NCI-H82 treated with DMSO at 0.1 percent for 48 hours (cell line): Measurements from ENCODE around the gene PRDM5.

ENCODE experiments used
- DNase-seq: peaks from one replicate; lab custom pipeline; 2025; ENCODE audit not compliant: unreplicated experiment; lab: John Stamatoyannopoulos, UW

The PRDM5 gene

DNA sequence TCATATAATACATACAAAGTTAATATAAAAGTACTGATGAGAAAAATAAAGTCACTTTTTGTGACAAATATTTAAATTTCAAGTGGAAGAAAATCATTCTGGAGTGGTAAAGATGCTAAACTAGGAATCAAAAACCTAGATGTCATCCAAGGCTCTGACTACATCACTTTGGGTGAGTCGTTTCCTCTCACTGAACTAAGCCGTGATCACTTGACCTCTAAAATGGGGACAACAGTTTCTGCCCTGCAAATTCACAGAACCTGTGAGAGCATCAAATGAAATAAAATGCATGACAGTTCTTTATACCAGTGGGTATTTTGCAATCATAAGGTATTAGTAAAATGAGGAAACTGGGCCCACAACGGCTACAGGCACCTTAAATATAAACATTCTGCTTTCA, 63.8 kb downstream of the PRDM5 start:
- no peak for DNase-seq

DNA sequence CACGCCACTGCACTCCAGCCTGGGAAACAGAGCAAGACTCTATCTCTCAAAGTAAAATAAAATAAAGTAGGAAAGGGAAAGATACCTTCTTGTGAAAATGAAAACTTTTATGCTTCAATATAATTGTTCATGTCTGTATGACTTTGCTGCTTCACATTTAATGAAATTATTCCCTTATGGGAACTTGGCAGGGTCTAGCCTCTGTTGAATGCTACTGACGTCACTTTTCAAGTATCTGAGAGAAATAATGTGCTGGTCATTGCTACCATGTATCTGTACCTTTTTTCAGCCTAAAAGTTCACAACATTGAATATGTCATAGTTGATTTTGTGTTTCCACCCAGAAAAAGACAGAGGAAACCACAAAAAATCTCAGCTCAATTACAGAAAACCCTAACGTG, 65.2 kb downstream of the PRDM5 start:
- no peak for DNase-seq

DNA sequence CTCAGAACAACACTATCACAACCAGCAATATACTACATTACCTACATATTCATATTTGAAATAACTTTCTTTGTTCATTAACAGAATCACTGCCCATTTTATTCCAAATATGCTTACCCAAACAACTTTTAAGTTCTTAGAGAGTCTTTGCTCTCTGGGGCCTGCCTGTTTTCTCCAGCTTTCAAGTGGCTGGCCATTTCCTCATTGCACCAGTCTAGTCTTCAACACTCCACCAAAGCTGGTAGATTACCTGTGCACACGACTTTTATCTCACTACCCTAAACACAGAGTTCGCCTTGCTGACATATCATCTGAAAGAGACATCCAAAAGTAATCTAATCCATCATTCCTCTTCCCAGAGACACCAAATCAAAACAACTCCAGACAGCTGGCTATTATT, 66.2 kb downstream of the PRDM5 start:
- no peak for DNase-seq

DNA sequence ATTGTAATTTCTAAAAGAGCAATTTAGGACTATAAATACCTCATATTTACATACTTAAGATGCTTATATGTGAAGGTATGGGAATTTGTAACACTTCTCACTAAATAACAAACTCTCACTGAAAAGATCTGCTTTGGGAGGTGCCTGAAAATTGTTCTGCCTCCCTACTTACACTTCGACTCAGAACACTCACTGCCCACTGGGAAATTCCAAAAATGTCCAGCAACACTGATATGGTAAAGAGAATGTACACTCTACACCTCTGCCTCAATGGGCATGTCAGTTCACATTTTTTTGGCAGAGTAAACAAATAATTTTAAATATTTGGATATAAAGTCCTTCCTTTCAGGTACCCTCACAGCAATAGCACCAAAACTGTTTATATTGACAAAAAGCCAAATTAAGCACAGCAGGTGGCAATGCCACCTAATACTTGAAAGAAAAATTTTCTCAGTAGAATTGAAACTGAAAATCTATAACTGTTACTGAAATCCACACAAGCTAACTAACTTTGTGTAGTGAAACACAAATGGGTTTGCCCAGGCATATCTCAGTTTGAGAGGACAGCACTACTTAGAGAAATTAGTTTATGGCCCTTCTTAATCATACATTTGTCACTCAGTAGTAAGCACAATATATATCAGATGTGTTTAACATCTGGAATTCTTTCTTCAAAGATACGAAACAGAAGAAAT, 67.1 kb downstream of the PRDM5 start:
- no peak for DNase-seq

DNA sequence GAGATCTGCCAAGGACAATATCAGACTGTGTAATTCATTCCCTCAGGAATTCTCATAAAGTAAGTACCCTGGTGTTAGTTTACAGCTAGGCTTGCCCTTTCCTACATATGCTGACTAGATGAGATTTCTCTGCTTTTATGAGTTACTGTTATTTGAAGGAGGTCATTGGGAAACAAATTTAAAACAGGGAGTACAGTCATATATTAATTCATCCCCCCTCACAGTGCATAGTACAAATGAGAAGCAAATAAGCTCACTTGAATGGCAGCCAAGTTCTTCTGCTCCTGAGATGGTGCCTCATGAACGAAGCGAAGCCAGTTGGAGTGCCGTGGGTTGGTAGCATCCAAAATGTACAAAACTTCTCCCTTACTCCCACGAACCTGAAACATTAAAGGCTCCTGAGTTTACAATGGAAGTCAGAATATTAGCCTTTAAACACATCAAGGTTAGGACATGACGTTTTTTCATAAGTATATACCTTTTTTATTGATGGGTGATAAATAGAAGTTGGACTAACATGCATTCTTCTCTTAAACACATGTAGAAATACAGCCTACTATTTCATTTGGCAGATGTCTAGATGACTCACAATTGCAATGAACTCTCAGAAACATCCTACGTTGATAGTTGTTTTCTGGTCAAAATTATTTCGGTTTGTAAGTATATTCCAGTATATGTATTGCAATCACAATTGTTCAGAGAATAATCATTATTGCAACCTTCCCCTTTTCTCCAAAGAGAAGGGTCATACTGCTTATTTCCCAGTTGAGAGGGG, 69.2 kb downstream of the PRDM5 start:
- no peak for DNase-seq

DNA sequence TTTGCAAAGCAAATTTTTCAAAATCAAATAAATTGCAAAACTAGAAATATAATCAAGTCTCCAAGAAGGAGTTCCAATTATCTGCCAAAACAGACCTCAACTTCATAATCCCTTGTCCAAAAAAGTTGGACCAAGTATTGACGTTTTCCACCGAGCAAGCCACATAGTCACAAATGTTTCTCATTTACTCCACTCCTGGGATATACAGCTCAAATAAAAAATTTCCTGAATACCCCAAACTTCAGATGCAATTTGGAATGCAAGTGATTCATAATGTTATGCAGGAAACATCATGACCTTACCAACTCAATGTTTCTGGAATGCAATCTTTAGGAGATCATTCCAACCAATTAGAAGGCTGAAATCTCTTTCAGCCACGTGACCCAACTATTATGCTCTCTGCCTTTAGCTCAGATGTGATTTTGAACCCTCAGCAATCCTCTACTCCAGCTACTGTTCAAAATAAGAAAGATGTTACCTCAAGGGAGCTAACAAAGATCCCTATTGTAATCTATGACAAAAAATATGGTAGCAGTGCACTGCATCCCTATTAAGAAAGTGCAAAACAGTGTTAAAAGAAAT, 72.4 kb downstream of the PRDM5 start:
- no peak for DNase-seq

DNA sequence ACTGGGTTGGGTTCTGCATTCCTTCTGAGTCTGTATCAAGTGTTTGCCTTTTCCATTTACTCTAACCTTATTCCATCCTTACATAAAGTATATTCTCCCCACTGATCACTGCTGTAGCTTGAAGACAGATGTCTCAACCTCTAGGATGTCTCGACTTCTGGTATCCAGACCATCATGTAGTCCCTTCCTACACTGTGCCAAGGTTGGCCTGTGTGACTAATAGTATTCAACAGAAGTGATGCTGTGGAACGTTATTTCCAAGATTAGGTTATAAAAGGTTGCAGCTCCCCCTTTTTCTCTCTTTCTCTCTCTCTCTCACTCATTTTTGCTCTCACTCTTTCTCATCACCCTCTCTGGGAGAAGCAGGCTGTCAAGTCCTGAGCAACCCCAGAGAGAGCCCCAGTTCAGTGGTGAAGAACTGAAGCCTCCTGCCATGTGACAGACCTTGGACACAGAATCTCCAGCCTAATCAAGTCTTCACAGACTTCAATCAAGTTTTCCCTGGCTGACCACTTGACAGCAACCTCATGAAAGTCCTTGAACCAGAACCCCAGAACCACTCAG, 75.4 kb downstream of the PRDM5 start:
- no peak for DNase-seq

DNA sequence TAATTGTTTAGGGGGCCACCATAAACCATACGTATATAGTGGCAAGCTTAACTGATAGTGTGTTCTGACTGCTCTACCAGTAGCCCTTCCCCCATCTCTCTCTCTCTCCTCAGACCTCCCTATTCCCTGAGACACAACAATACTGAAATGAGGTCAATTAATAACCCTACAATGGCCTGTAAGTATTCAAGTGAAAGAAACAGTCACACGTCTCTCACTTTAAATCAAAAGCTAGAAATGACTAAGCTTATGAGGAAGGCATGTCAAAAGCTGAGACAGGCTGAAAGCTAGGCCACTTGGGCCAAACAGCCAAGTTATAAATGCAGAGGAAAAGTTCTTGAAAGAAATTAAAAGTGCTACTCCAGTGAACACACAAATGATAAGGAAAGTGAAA, 78.0 kb downstream of the PRDM5 start:
- no peak for DNase-seq

DNA sequence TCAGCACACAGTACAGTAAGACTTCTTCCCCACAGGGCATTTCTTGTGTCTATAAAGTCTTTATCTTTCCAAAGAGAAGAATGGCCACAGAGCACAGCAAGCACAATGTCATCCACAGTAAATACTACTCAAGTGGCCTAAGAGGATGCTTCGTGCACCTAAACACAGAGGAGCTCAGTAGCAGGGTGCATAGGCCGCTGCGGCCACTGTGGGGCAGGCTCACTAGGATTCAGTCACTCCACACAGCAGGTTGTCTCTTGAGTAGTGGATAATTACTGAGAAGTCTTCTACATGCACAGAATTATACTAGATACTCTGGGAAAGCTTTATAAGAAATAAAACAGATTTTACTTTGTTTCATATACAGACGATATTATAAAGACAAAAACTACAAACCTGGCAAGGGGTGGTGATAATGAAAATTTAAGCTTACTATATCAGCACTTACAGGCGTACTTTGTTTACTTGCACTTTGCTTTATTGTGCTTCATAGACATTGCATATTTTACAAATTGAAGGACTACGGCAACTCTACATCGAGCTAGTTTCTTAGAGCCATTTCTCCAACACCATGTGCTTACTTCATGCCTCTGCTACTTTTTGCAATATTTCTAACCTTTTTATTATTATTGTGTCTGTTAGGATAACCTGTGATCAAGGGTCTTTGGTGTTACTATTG, 78.5 kb downstream of the PRDM5 start:
- DNase-seq: peak; percentile 1

DNA sequence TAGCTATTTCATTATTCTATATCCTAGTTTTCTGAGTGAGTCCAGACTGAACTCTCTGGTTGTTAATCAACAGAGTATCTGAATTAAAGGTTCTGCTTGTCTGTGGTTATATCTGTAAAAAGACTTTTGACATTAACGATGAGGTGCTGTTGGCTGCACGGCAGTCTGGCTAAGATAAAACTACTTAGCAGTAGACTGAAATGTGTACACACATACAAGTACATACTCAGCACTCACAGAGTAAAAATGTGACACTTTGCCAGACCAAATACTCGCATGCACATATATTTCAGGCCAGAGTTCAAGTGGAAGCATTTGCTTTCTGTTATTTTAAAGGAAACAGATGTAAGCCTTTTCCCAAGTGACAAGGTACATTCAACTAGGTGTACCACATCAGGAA, 80.5 kb downstream of the PRDM5 start:
- no peak for DNase-seq

DNA sequence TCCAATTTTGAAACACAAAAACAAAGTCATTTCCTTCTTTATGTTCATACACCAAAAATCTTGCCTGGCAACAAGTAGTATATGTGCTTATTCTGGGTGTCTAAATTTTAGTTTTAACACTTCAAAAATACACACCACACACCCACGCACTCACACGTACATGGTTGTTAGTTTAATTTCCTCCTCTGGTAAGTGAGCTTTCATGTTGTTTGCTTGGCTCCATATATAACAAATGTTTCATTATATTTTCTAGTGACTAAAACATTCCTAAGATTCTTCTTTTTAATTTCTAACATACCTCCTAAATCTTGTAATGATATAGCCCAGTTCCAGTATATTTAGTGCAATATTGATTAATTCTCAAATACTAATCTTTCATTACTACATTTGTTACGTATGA, 80.9 kb downstream of the PRDM5 start:
- no peak for DNase-seq

DNA sequence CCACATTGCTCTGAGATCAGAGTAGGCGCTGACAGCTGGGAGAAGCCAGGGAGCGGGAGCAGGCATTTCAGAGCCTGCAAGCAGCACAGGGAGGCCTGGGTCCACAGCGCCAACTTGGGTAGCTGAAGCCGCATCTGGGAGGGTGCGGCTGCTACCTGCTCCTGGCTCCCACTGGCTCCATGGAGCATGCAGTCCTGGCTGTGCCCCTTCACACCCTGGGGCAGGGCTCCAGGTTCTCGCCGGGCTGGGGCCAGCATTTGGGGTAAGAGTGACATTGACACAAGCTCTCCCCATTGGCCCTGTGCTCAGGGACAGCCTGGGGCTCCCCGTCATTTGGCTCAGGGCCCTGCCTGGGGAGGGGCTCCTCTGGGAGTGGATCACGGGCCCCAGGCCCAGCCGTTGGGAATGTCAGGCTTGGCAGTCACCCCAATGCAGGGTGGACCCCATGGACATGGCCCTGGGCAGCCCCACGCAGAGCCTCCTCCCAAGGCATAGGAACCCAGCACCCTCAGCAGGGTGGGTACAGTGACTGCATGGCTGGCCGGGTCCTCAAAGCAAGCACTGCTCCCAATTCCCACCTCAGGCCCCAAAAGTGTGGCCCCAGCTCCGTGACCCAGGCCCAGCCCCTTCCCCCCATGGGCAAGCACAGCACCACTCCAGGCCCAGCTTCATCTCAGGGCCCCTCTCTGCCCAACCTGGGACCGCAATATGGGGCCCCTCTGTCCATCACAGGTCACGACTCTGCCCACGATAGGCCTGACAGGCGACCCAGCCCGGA, 82.4 kb downstream of the PRDM5 start:
- no peak for DNase-seq

DNA sequence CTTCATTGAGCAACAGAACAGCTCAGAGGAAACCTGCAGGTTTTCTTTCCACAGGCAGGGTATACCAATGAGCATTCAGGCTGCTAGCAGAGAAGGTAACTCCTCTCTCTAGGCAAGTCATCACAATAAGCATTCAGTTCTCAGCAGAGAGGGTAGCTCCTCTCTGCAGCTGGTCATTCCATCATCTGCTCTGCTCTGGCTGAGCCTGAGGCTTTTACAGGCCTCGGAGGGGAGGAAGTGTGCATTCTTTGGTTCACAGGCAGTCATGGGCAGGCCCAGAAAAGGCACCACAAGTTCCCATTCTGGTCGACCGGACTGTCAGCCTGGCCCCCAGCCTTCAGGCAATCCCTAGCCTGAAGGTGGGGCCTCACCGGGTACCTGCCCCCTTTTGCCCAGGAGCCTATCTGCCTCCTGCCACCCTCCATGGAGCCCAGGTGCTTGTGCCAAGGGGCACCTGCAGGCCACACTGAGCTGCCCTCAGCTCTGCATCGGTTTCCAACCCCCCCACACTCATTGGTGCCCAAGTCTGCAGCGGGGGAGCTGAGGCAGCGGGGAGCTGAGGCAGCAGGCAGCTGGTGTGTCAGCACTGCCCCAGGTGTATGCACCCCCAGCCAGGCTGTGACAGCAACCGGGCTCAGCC, 83.1 kb downstream of the PRDM5 start:
- DNase-seq: no peak

DNA sequence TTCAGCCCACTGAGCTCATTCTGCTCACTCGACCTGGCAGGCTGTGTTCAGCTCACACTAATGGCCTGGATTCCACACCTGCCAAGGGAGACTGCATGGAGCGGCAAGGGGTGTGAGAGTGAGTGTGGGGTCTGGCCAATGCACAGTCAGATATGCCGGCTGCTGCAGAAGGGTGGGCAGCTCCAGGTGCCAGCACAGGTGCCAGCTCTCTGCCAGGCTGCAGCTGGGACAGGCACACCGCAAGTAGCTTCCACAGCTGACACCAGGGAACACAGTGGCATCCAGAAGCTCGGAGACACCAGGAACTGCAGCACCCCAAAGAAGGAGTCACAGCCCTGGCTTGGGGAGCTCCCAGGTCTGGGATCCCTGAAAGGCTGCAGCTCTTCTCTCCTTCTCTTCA, 83.7 kb downstream of the PRDM5 start:
- no peak for DNase-seq

DNA sequence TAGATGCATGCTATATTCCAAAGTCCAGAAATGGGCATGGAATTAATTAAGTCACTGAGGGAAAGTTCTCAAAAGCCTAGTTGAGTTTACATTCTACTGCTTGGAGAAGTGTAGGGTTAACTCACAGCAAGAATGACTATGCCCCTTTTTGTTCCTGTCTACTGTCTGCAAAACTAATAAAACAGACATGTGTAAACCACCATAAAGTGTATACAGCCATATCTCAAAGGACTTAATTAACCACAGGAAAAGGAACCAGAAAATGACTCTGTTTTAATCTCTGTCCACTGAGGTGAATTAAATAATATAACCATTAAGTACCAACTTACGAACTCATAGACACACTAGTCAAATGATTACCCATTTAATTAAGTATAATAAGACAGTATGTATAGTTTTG, 84.9 kb downstream of the PRDM5 start:
- DNase-seq: no peak

DNA sequence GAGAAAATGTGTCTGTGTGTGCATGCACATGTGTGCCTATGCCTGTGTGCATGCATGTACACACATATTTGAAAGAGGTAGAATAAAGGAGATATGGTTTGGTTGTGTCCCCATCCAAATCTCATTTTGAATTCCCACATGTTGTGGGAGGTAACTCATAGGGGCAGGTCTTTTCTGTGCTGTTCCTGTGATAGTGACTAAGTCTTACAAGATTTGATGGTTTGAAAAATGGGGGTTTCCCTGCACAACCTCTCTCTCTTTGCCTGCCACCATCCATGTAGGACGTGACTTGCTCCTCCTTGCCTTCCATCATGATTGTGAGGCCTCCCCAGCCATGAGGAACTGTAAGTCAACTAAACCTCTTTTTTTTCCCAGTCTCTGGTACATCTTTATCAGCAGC, 87.2 kb downstream of the PRDM5 start:
- no peak for DNase-seq

DNA sequence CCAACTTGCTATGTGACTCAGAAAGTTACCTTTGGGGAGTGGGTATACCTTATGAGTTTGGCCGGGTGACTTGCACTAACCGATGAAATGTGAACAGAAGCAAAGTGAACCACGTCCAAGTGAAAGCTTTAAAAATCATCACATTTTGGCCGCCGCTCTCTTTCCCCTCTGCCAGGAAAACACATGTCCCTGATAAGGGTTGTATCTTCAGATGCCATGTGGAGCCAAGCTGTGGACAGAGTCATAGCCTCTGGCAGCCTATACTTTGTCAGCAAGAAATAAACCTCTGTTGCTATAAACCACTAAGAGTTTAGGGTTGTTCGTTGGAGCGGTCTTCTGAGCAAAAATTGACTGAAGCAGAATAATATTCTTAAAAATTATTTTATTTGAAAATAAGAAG, 92.3 kb downstream of the PRDM5 start:
- DNase-seq: no peak

DNA sequence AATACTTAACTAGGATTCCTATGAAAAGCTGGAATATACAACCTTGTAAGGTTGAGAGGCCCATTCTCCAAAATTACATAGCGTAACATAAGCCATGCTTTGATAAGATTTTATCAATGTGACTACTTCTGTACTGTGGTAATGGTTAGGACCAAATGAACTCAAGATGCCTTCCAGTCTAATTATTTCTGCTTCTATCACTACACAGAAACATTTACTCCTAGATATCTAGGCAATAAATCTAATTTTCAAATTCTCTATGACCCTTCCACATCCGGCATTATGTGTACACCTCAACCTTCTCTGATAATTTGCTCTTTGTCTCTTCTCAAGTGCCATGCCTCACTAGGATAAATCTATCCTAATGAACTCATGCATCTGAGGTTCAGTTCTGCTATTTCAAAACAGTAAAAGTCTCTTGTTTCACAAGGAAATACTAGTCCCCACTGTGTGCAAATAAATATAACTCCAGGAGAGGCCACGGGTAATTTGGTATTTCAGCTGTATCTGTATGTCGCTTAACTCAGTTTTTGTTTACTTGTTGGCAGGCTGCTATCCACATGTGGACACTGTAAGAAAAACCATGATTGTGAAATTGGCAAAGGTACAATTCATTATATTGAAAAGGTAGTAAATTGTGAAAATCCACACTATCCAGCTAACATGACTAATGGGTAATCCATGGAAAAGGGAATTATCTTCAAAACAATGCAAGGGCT, 93.3 kb downstream of the PRDM5 start:
- DNase-seq: no peak

DNA sequence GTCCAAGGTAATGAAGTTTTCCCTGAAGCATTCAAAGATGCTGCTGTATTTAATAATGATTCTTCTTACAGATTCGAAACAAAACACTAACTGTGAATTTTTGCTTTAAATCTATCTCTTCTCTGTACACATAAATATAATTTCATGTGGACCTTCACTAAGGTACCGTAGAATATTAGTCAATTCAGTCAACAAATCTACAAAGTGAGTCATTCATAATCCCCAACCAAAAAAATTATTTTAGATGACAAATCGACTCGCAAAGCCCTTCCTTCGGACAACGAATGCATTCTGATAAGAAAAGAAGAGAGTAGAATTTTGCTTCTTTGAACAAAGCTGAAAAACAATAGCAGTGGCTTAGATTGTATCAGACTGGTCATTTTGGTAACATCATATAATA, 95.7 kb downstream of the PRDM5 start:
- no peak for DNase-seq

DNA sequence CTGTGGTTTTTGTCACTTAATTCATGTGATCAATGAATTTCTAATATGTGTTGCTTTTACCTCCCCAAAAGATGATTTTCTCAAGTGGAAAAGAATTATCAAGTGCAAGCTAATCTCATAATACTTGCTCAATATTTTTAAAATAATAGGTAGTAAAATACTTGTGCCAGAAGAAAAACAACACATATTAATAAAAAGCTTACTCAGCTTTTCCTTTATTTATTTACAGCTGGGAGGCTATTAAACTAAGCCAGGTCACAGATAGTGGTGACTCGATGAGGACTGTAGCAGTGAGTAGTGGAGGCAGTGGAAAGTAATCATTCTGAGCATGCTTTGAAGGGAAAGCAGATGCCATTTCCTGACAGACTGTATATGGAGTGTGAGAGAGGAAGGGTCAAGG, 96.1 kb downstream of the PRDM5 start:
- no peak for DNase-seq
